Activated CD8-positive, alpha-beta T cell treated with anti-CD3 and anti-CD28 coated beads for 36 hours (primary cell): Measurements from ENCODE around the gene UBAC2. TPM values are rescaled to one million over a fixed set of nuclear protein-coding genes. Genes with fewer than 3 reads are reported as not detected.
A peak's percentile ranks its signal among the peaks of the same experiment; 100 is the strongest.

Experiments used
- ATAC-seq: fragments of 200-7000 bp; cut with Tn5 transposase; one replicate; pipeline ENCODE4 v1.10.0; 2021; ENCODE audit warnings: mild to moderate bottlenecking, moderate library complexity
- CTCF ChIA-PET: fragments of 350-600 bp; sonication (Branson Sonifier 250); formaldehyde crosslinking; loops from one replicate; lab custom pipeline; 2021; ENCODE audit warnings: antibody characterized with exemption; lab: Charles Lee
- POLR2A ChIA-PET: fragments of 350-600 bp; sonication (Branson Sonifier 250); formaldehyde crosslinking; loops from one replicate; lab custom pipeline; 2021; ENCODE audit warnings: antibody characterized with exemption; lab: Charles Lee
- DNase-seq: peaks from one replicate; pipeline ENCODE4 v3.0.0-alpha.2; 2020
- H3K27ac Mint-ChIP-seq: one replicate; pipeline ENCODE4 v1.8.0; 2021; ENCODE audit warnings: mild to moderate bottlenecking, mixed read lengths
- H3K27me3 Mint-ChIP-seq: one replicate; pipeline ENCODE4 v1.8.0; 2021; ENCODE audit warnings: mixed read lengths
- H3K36me3 Mint-ChIP-seq: one replicate; pipeline ENCODE4 v1.8.0; 2021; ENCODE audit warnings: low read depth, mixed read lengths
- H3K4me1 Mint-ChIP-seq: one replicate; pipeline ENCODE4 v1.8.0; 2021; ENCODE audit warnings: low read depth, mixed read lengths
- H3K4me3 Mint-ChIP-seq: one replicate; pipeline ENCODE4 v1.8.0; 2021; ENCODE audit warnings: mild to moderate bottlenecking, moderate library complexity, mixed read lengths
- H3K9me3 Mint-ChIP-seq: one replicate; pipeline ENCODE4 v1.8.0; 2021; ENCODE audit warnings: mixed read lengths
- intact Hi-C: fragments of 100-400 bp; cut with micrococcal nuclease; formaldehyde crosslinking; loops from one replicate; pipeline ENCODE4 v1.10.0; 2022
- total RNA-seq, 2 experiments: library from RNA; stranded (reverse); gene quantifications; one replicate each; pipeline ENCODE4 v1.2.3, GENCODE V29; 2021
- TF ChIP-seq, protein P1 (sequence below): fragments of 200-600 bp; IDR thresholded peaks from one replicate; pipeline ENCODE4 v1.8.0; 2022; ENCODE audit warnings: antibody characterized with exemption, mild to moderate bottlenecking

UBAC2 gene
- total RNA-seq, 2 experiments from 2014 or later = 63.7 to 68.4 TPM

DNA sequence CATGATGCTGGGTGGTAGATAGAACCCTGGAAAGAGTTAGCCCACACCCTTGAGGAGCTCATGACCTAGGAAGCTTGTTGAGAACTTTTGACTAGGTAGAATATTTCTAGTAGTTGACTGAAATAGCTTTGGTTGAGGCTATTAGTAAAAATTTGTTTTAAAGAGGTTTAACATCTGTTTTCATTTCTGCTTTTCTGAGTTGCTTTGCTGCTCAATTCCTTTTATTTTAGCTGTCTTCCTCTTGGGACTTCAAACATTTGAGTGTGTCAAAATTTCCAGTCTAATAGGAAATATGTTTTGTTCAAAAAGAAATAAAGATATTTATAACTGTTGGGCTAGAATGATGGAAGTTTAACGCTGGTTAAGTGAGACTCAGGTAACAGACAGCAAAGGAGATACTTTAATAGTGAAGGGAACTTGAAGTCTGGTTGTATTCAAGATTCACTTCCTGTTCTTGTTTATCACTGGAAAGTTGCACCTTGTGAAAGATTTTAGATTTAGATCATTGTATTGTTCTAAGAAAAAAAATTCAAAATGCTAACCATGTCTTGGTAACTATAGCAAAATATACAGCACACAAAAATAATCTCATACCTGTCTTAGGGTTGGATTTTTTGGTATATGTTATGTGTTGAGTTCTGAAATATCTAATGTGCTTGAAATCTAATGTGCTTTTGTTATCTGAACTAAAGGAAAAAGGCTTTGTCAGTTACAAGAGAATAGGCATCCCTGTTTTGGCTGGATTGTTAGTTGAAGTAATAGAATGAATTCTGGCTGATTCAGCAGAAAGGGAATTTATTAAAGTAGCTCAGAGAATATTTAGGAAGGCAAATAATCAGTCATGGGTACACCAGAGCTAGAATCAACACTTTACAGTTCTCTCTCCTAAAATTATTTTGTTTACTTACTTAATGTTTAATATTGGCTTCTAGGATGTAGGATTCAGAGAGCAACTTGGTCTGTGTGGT is 81.9 kb downstream of the UBAC2 start:
- Mint-ChIP-seq H3K27me3 (no peaks in the 10 kb centered on the region), H3K4me1 (peaks cover 88% of the 10 kb centered on the region), H3K4me3 (no peak overlapping the region), H3K36me3 (peaks cover 35% of the 10 kb centered on the region), H3K27ac (peak overlapping the region; percentile 79), H3K9me3 (no peaks in the 10 kb centered on the region)
- intact Hi-C loops = loop anchor here (10.0 kb wide), 1 partner anchor 222 kb away; the partner anchor contains the start of gene TM9SF2
- POLR2A ChIA-PET = interaction anchor here (0.7 kb wide), 1 partner anchor 42 kb away, joined by 3 read pairs; no protein-coding TSS in a partner anchor
- CTCF ChIA-PET = interaction anchor here (0.6 to 5.4 kb wide), 6 partner anchors 12 to 154 kb away, joined by 3 to 39 read pairs (median 8); no protein-coding TSS in a partner anchor
- TF ChIP-seq, protein P1, sequence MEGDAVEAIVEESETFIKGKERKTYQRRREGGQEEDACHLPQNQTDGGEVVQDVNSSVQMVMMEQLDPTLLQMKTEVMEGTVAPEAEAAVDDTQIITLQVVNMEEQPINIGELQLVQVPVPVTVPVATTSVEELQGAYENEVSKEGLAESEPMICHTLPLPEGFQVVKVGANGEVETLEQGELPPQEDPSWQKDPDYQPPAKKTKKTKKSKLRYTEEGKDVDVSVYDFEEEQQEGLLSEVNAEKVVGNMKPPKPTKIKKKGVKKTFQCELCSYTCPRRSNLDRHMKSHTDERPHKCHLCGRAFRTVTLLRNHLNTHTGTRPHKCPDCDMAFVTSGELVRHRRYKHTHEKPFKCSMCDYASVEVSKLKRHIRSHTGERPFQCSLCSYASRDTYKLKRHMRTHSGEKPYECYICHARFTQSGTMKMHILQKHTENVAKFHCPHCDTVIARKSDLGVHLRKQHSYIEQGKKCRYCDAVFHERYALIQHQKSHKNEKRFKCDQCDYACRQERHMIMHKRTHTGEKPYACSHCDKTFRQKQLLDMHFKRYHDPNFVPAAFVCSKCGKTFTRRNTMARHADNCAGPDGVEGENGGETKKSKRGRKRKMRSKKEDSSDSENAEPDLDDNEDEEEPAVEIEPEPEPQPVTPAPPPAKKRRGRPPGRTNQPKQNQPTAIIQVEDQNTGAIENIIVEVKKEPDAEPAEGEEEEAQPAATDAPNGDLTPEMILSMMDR = no peak
- no peak for ATAC-seq
- DNase-seq = no peak

DNA sequence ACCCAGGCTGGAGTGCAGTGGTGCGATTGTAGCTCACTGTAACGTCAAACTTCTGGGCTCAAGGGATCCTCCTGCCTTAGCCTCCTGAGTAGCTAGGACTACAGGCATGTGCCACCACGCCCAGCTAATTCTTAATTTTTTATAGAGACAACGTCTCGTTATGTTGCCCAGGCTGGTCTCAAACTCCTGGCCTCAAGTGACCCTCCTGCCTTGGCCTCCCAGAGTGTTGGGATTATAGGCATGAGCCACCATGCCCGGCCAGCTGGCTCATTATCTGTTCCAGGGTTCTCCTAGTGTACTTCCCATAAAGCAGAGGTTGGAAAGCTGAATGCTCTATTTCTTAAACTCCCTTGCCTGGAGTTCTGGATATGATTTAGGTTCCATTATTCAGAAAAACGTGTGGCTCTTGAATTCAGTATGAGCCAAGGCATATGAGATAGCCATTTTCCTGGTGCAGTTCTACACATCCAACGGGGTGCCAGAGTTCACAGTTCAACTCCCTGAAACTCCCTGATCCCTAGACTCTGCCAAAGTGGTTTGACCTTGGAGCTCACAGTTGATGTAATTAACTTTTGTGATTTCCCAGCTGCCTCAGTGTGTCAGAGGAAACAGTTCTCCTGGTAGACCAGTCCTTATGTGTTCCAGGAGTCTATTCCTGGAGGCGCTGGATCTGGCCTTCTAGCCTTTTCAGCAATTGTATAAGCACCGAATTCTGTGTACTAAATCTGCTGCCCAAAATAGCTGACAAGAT is 85.0 kb downstream of the UBAC2 start:
- DNase-seq = no peak
- ATAC-seq = no peak
- H3K9me3 Mint-ChIP-seq = no peaks in the 10 kb centered on the region
- intact Hi-C loops = loop anchor here (5.0 to 10.0 kb wide), 2 partner anchors 37 to 219 kb away; partner anchors contain the start of gene TM9SF2
- peaks cover 86% of the 10 kb centered on the region for H3K4me1 Mint-ChIP-seq
- H3K27me3 Mint-ChIP-seq = no peaks in the 10 kb centered on the region
- H3K36me3 Mint-ChIP-seq = peaks cover 36% of the 10 kb centered on the region
- ChIA-PET CTCF (interaction anchor here (0.8 to 5.4 kb wide), 9 partner anchors 15 to 150 kb away, joined by 3 to 39 read pairs (median 3); no protein-coding TSS in a partner anchor), POLR2A (interaction anchor here (0.6 to 1.3 kb wide), 6 partner anchors 14 to 87 kb away, joined by 3 to 4 read pairs (median 3); partner anchors contain the start of gene UBAC2)
- peak overlapping the region; percentile 49 for H3K27ac Mint-ChIP-seq
- TF ChIP-seq, protein P1 = no peak
- no peak overlapping the region for H3K4me3 Mint-ChIP-seq

DNA sequence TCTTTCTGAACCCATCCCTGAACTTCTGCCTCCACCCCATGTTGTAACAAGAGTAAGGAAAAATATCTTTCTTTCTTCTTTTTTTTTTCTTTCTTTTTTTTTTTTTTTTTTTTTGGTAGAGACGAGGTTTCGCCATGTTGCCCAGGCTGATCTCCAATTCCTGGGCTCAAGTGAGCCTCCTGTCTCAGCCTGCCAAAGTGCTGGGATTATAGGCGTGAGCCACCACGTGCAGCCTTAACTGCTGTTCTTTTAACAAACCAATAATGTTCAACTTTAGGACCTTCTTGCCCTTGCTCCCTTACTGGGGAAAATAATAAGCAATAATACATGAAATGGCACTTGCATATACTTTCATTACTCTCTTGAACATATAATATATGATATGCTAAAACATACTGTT is 86.9 kb downstream of the UBAC2 start:
- ChIA-PET POLR2A (interaction anchor here (0.5 to 1.5 kb wide), 4 partner anchors 21 to 84 kb away, joined by 3 read pairs; no protein-coding TSS in a partner anchor), CTCF (interaction anchor here (1.2 to 1.6 kb wide), 4 partner anchors 20 to 150 kb away, joined by 3 to 5 read pairs (median 4); partner anchors contain the start of gene GPR183)
- peak overlapping the region; percentile 85 for H3K27ac Mint-ChIP-seq
- TF ChIP-seq, protein P1 = no peak
- intact Hi-C loops = loop anchor here (5.0 to 10.0 kb wide), 2 partner anchors 35 to 217 kb away; partner anchors contain the start of gene TM9SF2
- H3K4me3 Mint-ChIP-seq = no peak overlapping the region
- H3K9me3 Mint-ChIP-seq = no peaks in the 10 kb centered on the region
- ATAC-seq = peak; percentile 4
- DNase-seq = no peak
- peaks cover 76% of the 10 kb centered on the region for H3K4me1 Mint-ChIP-seq
- H3K36me3 Mint-ChIP-seq = peaks cover 34% of the 10 kb centered on the region
- no peaks in the 10 kb centered on the region for H3K27me3 Mint-ChIP-seq

DNA sequence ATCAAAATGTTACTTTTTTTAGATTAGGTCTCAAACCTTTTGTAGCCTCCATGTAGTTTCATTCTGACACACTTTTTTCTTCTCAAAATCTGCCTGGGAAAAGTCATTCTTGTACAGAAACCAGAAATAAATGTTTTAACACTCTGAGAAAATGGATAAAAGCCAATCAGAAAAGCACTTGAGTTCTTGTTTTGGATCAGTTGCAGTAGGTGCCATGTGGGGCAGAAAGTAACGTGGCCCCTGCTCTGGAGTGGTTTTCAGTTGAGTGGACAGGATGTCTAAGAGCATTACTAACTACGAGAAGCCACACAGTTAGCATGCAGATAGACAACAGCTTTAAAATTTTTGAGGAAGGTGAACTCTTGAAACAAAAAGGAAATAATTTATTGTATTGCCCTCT is 87.4 kb downstream of the UBAC2 start:
- peaks cover 74% of the 10 kb centered on the region for H3K4me1 Mint-ChIP-seq
- intact Hi-C loops = loop anchor here (5.0 to 10.0 kb wide), 2 partner anchors 34 to 217 kb away; partner anchors contain the start of gene TM9SF2
- peak; percentile 85 for ATAC-seq
- peak overlapping the region; percentile 49 for H3K4me3 Mint-ChIP-seq
- no peaks in the 10 kb centered on the region for H3K9me3 Mint-ChIP-seq
- TF ChIP-seq, protein P1 = no peak
- ChIA-PET POLR2A (interaction anchor here (0.8 to 1.5 kb wide), 6 partner anchors 10 to 146 kb away, joined by 3 to 6 read pairs (median 3); partner anchors contain the start of gene GPR18), CTCF (interaction anchor here (0.9 to 1.6 kb wide), 7 partner anchors 10 to 149 kb away, joined by 3 to 7 read pairs (median 4); partner anchors contain the start of gene GPR183)
- H3K36me3 Mint-ChIP-seq = peaks cover 39% of the 10 kb centered on the region
- DNase-seq = peak; percentile 88
- peak overlapping the region; percentile 85 for H3K27ac Mint-ChIP-seq
- no peaks in the 10 kb centered on the region for H3K27me3 Mint-ChIP-seq
